ENCODE results near the gene LRRC4C. TPM values are rescaled to one million over a fixed set of nuclear protein-coding genes. Genes with fewer than 3 reads are reported as not detected.

Gene LRRC4C
- total and polyA plus RNA-seq, 2 experiments from 2014 or later, result 0.35 to 1.1 TPM

DNA sequence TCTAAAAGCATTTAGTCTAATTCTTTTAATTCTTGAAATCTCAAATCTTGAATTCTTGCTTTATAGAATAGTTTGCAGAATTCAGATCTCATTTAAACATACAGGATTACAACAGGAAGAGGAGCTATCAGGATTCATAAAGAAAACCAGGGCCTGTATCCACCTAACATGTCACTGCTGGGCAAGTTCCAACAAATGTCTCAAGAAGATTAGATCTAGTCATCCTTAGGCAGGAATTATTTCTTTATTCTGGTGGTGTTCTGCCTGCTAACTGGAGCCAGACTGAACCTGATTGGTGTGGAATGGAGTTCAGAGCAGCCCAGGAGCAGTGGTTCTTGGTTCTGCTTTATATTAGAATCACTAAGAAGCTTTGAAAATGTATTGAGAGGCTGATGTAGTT, 500.7 kb downstream of the LRRC4C start:
- Mint-ChIP-seq H3K4me1 (no peaks in the 10 kb centered on the region), H3K27me3 (ENCODE audit: insufficient read depth, low read depth, poor library complexity) (no peaks in the 10 kb centered on the region), H3K27ac (no peak overlapping the region), H3K9me3 (no peaks in the 10 kb centered on the region), H3K36me3 (ENCODE audit: low read depth) (no peaks in the 10 kb centered on the region), H3K4me3 (no peak overlapping the region)
- Histone ChIP-seq H3K79me2 (replicated peaks; ENCODE audit: insufficient read depth) (no peaks in the 10 kb centered on the region), H3K4me1 (ENCODE audit: insufficient read depth) (peaks cover 8% of the 10 kb centered on the region; the same call in 1 of the 2 replicates), H3K9me2 (ENCODE audit: insufficient read depth) (no peaks in the 10 kb centered on the region), H3K36me3 (ENCODE audit: insufficient read depth) (no peaks in the 10 kb centered on the region), H3F3A (replicated peaks; ENCODE audit: low read depth) (no peaks in the 10 kb centered on the region), H4K20me1 (replicated peaks; ENCODE audit: insufficient read depth) (no peaks in the 10 kb centered on the region), H3K4me2 (no peak overlapping the region), H3K4me3 (no peak overlapping the region), H3K27ac (ENCODE audit: low read depth) (no peak overlapping the region), H2AFZ (no peak overlapping the region), H3K27me3 (ENCODE audit: insufficient read depth) (no peaks in the 10 kb centered on the region)
- no peak for DNase-seq (ENCODE audit: low spot score)
- ATAC-seq, result no peak
- no peak for TF ChIP-seq POLR2AphosphoS5 (IDR thresholded peaks at IDR 0.05; ENCODE audit: low read depth)

GRCh38 chr11:40952479-40952878, 507.0 kb downstream of the LRRC4C start:
- TF ChIP-seq POLR2AphosphoS5 (IDR thresholded peaks at IDR 0.05; ENCODE audit: low read depth) (no peak), ZNF114 (CRISPR knock-in tag; IDR thresholded peaks at IDR 0.05) (no peak), EZH2 (IDR thresholded peaks at IDR 0.05; ENCODE audit: low read depth, unreplicated experiment) (no peak), CREB1 (CRISPR knock-in tag; IDR thresholded peaks at IDR 0.05; ENCODE audit: low read depth) (no peak), NANOG (IDR thresholded peaks at IDR 0.05; ENCODE audit: borderline replicate concordance) (no peak)
- Mint-ChIP-seq H3K9me3 (no peaks in the 10 kb centered on the region; the same call in 2 of the 3 replicates), H3K27ac (peak overlapping the region; percentile 18; the same call in 1 of the 2 replicates), H3K4me1 (no peaks in the 10 kb centered on the region), H3K27me3 (ENCODE audit: insufficient read depth, low read depth, poor library complexity) (no peaks in the 10 kb centered on the region), H3K4me3 (no peak overlapping the region), H3K36me3 (ENCODE audit: low read depth) (no peaks in the 10 kb centered on the region)
- H3K79me2 ChIP-seq (replicated peaks; ENCODE audit: insufficient read depth), result no peaks in the 10 kb centered on the region
- no peaks in the 10 kb centered on the region for H3K36me3 ChIP-seq (ENCODE audit: insufficient read depth)
- ATAC-seq, result no peak
- DNase-seq (ENCODE audit: low spot score), result no peak
- H3K27me3 ChIP-seq (ENCODE audit: insufficient read depth), result no peaks in the 10 kb centered on the region
- no peak overlapping the region for H3K4me2 ChIP-seq
- H3K4me3 ChIP-seq, result no peak overlapping the region
- H2AFZ ChIP-seq, result no peak overlapping the region
- no peaks in the 10 kb centered on the region for H3F3A ChIP-seq (replicated peaks; ENCODE audit: low read depth)
- no peaks in the 10 kb centered on the region for H4K20me1 ChIP-seq (replicated peaks; ENCODE audit: insufficient read depth)
- H3K4me1 ChIP-seq (ENCODE audit: insufficient read depth), result peaks cover 2% of the 10 kb centered on the region; the same call in 1 of the 2 replicates
- H3K27ac ChIP-seq (ENCODE audit: low read depth), result no peak overlapping the region
- no peaks in the 10 kb centered on the region for H3K9me2 ChIP-seq (ENCODE audit: insufficient read depth)

GRCh38 chr11:40938002-40938401, 521.5 kb downstream of the LRRC4C start:
- Mint-ChIP-seq H3K9me3 (no peaks in the 10 kb centered on the region), H3K4me3 (no peak overlapping the region), H3K27ac (no peak overlapping the region), H3K4me1 (no peaks in the 10 kb centered on the region), H3K36me3 (ENCODE audit: low read depth) (no peaks in the 10 kb centered on the region), H3K27me3 (ENCODE audit: insufficient read depth, low read depth, poor library complexity) (no peaks in the 10 kb centered on the region)
- ATAC-seq, result no peak
- Histone ChIP-seq H3K79me2 (replicated peaks; ENCODE audit: insufficient read depth) (no peaks in the 10 kb centered on the region), H3K9me2 (ENCODE audit: insufficient read depth) (no peaks in the 10 kb centered on the region), H3K36me3 (ENCODE audit: insufficient read depth) (no peaks in the 10 kb centered on the region), H3K4me3 (no peak overlapping the region), H2AFZ (no peak overlapping the region), H3K27ac (ENCODE audit: low read depth) (no peak overlapping the region), H3F3A (replicated peaks; ENCODE audit: low read depth) (no peaks in the 10 kb centered on the region), H3K4me1 (ENCODE audit: insufficient read depth) (no peaks in the 10 kb centered on the region), H3K27me3 (ENCODE audit: insufficient read depth) (no peaks in the 10 kb centered on the region), H3K4me2 (no peak overlapping the region), H4K20me1 (replicated peaks; ENCODE audit: insufficient read depth) (no peaks in the 10 kb centered on the region)
- DNase-seq (ENCODE audit: low spot score), result no peak
- TF ChIP-seq EZH2 (IDR thresholded peaks at IDR 0.05; ENCODE audit: low read depth, unreplicated experiment) (no peak), CREB1 (CRISPR knock-in tag; IDR thresholded peaks at IDR 0.05; ENCODE audit: low read depth) (no peak), EZH2phosphoT487 (IDR thresholded peaks at IDR 0.05; ENCODE audit: unreplicated experiment) (no peak), ZNF114 (CRISPR knock-in tag; IDR thresholded peaks at IDR 0.05) (no peak)
- TF ChIP-seq, protein P1, sequence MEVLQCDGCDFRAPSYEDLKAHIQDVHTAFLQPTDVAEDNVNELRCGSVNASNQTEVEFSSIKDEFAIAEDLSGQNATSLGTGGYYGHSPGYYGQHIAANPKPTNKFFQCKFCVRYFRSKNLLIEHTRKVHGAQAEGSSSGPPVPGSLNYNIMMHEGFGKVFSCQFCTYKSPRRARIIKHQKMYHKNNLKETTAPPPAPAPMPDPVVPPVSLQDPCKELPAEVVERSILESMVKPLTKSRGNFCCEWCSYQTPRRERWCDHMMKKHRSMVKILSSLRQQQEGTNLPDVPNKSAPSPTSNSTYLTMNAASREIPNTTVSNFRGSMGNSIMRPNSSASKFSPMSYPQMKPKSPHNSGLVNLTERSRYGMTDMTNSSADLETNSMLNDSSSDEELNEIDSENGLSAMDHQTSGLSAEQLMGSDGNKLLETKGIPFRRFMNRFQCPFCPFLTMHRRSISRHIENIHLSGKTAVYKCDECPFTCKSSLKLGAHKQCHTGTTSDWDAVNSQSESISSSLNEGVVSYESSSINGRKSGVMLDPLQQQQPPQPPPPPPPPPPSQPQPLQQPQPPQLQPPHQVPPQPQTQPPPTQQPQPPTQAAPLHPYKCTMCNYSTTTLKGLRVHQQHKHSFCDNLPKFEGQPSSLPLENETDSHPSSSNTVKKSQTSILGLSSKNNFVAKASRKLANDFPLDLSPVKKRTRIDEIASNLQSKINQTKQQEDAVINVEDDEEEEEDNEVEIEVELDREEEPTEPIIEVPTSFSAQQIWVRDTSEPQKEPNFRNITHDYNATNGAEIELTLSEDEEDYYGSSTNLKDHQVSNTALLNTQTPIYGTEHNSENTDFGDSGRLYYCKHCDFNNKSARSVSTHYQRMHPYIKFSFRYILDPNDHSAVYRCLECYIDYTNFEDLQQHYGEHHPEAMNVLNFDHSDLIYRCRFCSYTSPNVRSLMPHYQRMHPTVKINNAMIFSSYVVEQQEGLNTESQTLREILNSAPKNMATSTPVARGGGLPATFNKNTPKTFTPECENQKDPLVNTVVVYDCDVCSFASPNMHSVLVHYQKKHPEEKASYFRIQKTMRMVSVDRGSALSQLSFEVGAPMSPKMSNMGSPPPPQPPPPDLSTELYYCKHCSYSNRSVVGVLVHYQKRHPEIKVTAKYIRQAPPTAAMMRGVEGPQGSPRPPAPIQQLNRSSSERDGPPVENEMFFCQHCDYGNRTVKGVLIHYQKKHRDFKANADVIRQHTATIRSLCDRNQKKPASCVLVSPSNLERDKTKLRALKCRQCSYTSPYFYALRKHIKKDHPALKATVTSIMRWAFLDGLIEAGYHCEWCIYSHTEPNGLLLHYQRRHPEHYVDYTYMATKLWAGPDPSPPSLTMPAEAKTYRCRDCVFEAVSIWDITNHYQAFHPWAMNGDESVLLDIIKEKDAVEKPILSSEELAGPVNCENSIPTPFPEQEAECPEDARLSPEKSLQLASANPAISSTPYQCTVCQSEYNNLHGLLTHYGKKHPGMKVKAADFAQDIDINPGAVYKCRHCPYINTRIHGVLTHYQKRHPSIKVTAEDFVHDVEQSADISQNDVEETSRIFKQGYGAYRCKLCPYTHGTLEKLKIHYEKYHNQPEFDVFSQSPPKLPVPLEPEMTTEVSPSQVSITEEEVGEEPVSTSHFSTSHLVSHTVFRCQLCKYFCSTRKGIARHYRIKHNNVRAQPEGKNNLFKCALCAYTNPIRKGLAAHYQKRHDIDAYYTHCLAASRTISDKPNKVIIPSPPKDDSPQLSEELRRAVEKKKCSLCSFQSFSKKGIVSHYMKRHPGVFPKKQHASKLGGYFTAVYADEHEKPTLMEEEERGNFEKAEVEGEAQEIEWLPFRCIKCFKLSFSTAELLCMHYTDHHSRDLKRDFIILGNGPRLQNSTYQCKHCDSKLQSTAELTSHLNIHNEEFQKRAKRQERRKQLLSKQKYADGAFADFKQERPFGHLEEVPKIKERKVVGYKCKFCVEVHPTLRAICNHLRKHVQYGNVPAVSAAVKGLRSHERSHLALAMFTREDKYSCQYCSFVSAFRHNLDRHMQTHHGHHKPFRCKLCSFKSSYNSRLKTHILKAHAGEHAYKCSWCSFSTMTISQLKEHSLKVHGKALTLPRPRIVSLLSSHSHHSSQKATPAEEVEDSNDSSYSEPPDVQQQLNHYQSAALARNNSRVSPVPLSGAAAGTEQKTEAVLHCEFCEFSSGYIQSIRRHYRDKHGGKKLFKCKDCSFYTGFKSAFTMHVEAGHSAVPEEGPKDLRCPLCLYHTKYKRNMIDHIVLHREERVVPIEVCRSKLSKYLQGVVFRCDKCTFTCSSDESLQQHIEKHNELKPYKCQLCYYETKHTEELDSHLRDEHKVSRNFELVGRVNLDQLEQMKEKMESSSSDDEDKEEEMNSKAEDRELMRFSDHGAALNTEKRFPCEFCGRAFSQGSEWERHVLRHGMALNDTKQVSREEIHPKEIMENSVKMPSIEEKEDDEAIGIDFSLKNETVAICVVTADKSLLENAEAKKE (CRISPR knock-in tag; IDR thresholded peaks at IDR 0.05), result no peak

Data from GM23338 (cell line).